Epidermal melanocyte (primary cell): ENCODE results near the gene TM7SF3.
A peak's percentile ranks its signal among the peaks of the same experiment; 100 is the strongest.

Source experiments
- DNase-seq: peaks from one replicate; pipeline ENCODE4 v3.0.0; 2011; ENCODE audit warnings: low spot score; ENCODE audit not compliant: insufficient read length

Gene TM7SF3

GRCh38 chr12:27015730-27016076 lies 1.5 kb upstream of the TM7SF3 start:
- no peak for DNase-seq

- no peak for DNase-seq
These were observed 910 bp upstream of the TM7SF3 start for GRCh38 chr12:27014859-27015729.

- no peak for DNase-seq
These were observed 536 bp downstream of the TM7SF3 start for GRCh38 chr12:27013611-27014084.

- no peak for DNase-seq
These were observed 1.3 kb downstream of the TM7SF3 start for GRCh38 chr12:27012982-27013255.

GRCh38 chr12:27012239-27012981 lies 1.8 kb downstream of the TM7SF3 start:
- peak; percentile 28 for DNase-seq

- DNase-seq: no peak
These were observed 4.3 kb downstream of the TM7SF3 start for GRCh38 chr12:27009881-27010301.

GRCh38 chr12:27008081-27008480 lies 6.1 kb downstream of the TM7SF3 start:
- no peak for DNase-seq

- DNase-seq: no peak
These were observed 7.3 kb downstream of the TM7SF3 start for GRCh38 chr12:27006797-27007467.

- no peak for DNase-seq
These were observed 8.7 kb downstream of the TM7SF3 start for GRCh38 chr12:27005495-27005894.

- DNase-seq: no peak
These were observed 10.5 kb downstream of the TM7SF3 start for GRCh38 chr12:27003421-27004381.

- DNase-seq: no peak
These were observed 12.0 kb downstream of the TM7SF3 start for GRCh38 chr12:27002141-27002540.

- DNase-seq: no peak
These were observed 12.5 kb downstream of the TM7SF3 start for GRCh38 chr12:27001663-27002062.

- DNase-seq: no peak
These were observed 13.2 kb downstream of the TM7SF3 start for GRCh38 chr12:27000961-27001360.

- DNase-seq: no peak
These were observed 17.2 kb downstream of the TM7SF3 start for GRCh38 chr12:26997003-26997402.

- no peak for DNase-seq
These were observed 18.5 kb downstream of the TM7SF3 start for GRCh38 chr12:26995706-26996105.

GRCh38 chr12:26994109-26994508 lies 20.1 kb downstream of the TM7SF3 start:
- no peak for DNase-seq

GRCh38 chr12:26991826-26992225 lies 22.4 kb downstream of the TM7SF3 start:
- DNase-seq: no peak

- DNase-seq: no peak
These were observed 24.3 kb downstream of the TM7SF3 start for GRCh38 chr12:26989873-26990272.

- no peak for DNase-seq
These were observed 25.5 kb downstream of the TM7SF3 start for GRCh38 chr12:26988703-26989102.

GRCh38 chr12:26987634-26988424 lies 26.4 kb downstream of the TM7SF3 start:
- DNase-seq: no peak
